Endometrial microvascular endothelial cells (primary cell): ENCODE data around the gene TAF11L10. TPM values are rescaled to one million over a fixed set of nuclear protein-coding genes. Genes with fewer than 3 reads are reported as not detected.
"Not testable (repeated sequence)": the region's sequence is repeated elsewhere in the genome, so short reads cannot be mapped to it uniquely, and the experiment has no call there.

Source experiments
- in situ Hi-C: cut with HindIII; loops from 2 replicates; pipeline ENCODE4 v1.10.0; 2017; ENCODE audit warnings: low sequenced_read_pairs, low pct_unique_long_range_greater_than_20kb; ENCODE audit errors: inconsistent ontology term
- total RNA-seq: library from RNA; depleted of rRNA; stranded (reverse); fragments of >200 nt; gene quantifications from one replicate; pipeline ENCODE4 v1.2.3, GENCODE V29; 2015; ENCODE audit errors: inconsistent ontology term

Gene TAF11L10
- not detected for total RNA-seq

DNA sequence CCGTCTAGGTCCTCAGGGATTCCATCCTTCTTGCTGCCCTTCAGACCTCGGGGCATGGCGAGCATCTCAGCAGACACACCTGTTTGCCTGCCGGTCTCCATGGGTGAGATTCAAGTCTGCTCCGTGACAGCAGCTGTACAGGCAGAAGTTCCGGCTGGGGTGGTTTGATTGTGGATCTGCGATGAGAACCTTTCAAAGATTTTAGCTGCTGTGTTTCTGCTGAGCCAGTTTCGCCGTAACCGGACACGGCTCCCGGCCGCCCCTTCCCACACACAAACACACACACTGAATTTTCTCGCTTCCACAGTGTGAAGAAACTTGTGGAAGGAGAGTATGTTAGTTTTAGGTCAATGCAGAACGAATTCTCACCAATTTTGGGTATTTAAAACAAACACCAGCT lies at the start of gene TAF11L10:
Gene TAF11L10 (minus strand): TSS at position 101 of the 400 bp plus-strand sequence.
- in situ Hi-C loops: not testable (repeated sequence)

DNA sequence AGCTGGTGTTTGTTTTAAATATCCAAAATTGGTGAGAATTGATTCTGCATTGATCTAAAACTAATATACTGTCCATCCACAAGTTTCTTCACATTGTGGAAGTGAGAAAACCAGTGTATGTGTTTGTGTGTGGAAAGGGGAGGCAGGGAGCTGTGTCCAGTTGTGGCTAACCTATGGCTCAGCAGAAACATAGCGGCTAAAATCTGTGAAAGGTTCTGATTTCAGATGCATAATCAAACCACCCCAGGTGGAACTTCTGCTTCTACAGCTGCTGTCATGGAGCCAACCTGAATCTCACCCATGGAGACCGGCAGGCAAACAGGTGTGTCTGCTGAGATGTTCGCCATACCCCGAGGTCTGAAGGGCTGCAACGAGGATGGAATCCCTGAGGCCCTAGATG lies 36.5 kb upstream of the TAF11L10 start, which contains the start of gene TAF11L14:
Gene TAF11L14 (plus strand): TSS at position 301 of the 400 bp plus-strand sequence.
- in situ Hi-C loops: no loop called here

DNA sequence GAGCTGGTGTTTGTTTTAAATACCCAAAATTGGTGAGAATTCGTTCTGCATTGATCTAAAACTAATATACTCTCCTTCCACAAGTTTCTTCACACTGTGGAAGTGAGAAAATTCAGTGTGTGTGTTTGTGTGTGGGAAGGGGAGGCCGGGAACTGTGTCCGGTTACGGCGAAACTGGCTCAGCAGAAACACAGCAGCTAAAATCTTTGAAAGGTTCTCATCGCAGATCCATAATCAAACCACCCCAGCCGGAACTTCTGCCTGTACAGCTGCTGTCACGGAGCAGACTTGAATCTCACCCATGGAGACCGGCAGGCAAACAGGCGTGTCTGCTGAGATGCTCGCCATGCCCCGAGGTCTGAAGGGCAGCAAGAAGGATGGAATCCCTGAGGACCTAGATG lies 34.2 kb upstream of the TAF11L10 start, which contains the start of gene TAF11L13:
Gene TAF11L13 (plus strand): TSS at position 301 of the 400 bp plus-strand sequence.
- in situ Hi-C loops: not testable (repeated sequence)

DNA sequence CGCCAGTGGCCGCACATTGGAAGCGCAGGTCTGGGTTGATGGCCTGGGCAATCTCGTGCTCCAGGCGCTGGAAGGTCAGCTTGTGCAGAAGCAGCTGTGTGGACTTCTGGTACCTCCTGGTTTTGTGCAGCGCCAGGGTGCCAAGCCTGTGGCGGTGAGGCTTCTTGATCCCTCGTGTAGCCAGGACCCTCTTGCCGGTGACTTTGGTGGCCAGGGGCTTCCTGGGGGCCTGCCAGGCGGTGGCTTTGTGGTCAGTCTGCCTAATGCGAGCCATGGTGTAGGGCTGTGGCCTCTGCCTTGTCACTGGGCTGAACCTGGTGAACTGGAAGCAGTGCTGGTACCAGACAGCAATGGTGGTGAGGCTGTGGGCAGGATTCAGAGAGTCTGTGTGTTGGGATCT lies 28.1 kb upstream of the TAF11L10 start:
- in situ Hi-C loops: no loop called here

DNA sequence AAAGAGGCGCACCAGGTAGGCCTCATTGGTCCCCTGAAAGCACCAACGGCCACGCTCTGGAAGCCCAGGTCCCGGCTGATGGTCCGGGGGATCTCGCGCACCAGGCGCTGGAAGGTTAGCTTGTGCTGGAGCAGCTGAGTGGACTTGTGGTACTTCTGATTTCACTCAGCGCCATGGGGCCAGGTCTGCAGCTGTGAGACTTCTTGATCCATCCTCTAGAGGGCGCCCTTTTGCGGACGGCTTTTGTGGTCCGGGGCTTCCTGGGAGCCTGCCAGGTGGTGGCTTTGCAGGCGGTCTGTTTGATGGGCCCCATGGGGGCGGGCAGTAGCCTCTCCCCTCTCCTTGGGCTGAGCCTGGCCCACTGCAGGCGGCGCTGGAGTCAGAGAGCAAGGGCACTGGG lies 23.0 kb upstream of the TAF11L10 start:
- in situ Hi-C loops: no loop called here

DNA sequence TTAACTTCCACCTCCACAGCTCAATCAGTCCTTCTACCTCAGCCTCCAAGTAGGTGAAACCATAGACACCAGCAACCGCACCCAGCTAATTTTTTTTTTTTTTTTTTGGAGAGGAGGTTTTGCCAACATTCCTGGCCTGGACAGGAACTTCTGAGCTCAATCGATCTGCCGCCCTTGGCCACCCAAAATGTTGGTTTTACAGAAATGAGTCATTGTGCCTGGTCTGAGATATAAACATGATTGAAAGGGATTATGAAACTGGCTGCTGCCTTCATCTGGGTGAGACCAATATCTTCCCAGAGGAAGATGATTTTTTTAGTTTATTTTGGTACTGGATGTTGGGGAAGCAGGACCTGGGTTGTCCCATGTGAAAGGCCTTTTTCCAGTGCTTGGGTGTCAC lies 21.7 kb upstream of the TAF11L10 start:
- in situ Hi-C loops: no loop called here

DNA sequence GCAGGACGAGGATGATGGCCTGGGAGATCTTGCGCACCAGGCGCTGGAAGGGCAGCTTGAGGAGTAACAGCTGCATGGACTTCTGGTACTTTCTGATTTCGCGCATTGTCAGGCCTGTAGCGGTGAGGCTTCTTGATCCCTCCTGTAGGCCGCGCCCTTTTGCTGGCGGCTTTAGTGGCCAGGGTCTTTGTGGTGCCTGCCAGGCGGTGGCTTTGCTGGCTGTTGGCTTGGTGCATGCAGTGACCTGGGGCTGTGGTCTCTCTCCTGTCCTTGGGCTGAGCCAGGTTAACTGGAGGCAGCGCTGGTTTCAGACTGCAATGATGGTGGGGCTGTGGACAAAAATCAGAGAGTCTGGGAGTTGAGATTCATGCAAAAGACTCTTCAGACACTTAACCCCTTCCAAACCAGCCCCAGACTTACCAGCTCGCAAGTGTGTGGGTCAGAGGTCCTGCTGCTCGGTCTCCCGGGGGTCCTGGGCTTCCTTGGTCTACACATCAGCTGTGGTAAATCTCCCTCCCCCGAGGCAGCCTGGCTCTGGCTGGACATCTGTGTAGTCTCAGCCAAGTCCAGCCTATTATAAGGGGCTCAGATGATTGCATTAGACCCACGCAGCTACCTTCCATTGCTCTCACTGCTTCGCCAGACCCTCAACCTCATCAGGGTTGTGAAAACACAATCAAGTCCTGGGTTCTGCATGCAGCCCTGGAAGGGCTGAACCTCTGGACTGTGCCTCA lies 17.4 kb upstream of the TAF11L10 start:
- in situ Hi-C loops: no loop called here

DNA sequence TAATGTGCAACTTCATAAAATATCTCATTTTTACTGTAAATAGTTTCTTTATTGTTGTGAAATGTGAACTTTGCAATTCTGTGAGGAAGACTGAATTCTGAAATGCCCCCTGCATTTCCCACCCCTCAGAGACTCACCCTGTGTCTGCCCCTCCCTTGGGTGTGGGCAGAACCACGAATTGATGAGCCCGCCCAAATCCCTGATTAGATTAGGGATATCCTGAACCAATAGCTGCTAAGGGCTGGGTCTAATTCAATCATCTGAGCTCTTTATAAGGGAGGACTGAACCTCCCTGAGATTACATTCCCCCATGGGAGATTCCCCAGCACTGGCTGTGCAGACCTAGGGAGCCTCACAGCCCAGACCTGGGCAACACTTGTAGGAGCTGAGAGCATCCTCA lies 12.5 kb upstream of the TAF11L10 start, which contains the start of gene TAF11L12:
Gene TAF11L12 (plus strand): TSS at position 301 of the 400 bp plus-strand sequence.
- in situ Hi-C loops: not testable (repeated sequence)

DNA sequence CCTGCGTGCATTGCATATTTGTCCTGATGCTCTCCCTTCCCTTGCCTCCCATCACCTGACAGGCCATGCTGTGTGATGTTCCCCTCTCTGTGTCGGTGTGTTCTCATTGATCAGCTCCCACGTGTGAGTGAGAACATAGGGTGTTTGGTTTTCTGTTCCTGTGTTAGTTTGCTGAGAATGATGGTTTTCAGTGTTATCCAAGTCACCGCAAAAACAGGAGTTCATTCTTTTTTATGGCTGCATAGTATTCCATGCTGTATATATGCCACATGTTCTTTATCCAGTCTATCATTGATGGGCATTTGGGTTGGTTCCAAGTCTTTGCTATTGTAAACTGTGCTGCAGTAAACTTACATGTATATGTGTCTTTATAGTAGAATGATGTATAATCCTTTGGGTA lies 9.8 kb upstream of the TAF11L10 start:
- in situ Hi-C loops: not testable (repeated sequence)

DNA sequence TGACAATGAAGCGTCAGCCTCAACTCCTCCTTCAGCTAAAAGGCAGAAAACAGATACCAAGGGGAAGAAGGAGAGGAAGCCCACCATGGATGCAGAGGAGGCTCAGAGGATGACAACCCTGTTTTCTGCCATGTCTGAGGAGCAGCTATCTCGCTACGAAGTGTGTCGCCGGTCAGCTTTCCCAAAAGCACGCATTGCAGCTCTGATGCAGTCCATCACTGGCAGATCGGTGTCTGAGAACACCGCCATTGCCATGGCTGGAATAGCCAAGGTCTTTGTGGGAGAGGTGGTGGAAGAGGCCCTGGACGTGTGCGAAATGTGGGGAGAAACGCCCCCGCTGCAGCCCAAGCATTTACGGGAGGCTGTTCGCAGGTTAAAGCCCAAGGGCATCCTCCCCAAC lies 7.3 kb upstream of the TAF11L10 start:
- in situ Hi-C loops: no loop called here

DNA sequence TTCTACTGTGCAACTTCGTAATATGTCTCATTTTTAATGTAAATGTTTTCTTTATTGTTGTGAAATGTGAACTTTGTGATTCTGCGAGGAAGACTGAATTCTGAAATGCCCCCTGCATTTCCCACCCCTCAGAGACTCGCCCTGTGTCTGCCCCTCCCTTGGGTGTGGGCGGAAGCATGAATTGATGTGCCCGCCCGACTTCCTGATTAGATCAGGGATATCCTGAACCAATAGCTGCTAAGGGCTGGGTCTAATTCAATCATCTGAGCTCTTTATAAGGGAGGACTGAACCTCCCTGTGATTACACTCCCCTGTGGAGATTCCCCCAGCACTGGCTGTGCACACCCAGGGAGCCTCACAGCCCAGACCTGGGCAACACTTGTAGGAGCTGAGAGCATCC lies 6.3 kb upstream of the TAF11L10 start, which contains the start of gene TAF11L11:
Gene TAF11L11 (plus strand): TSS at position 304 of the 400 bp plus-strand sequence.
- in situ Hi-C loops: not testable (repeated sequence)

DNA sequence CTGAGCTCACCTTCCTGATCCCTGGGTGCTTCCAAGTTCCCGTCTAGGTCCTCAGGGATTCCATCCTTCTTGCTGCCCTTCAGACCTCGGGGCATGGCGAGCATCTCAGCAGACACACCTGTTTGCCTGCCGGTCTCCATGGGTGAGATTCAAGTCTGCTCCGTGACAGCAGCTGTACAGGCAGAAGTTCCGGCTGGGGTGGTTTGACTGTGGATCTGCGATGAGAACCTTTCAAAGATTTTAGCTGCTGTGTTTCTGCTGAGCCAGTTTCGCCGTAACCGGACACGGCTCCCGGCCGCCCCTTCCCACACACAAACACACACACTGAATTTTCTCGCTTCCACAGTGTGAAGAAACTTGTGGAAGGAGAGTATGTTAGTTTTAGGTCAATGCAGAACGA lies 3.4 kb downstream of the TAF11L10 start, which contains the start of gene TAF11L9:
Gene TAF11L9 (minus strand): TSS at position 140 of the 400 bp plus-strand sequence.
- in situ Hi-C loops: not testable (repeated sequence)

DNA sequence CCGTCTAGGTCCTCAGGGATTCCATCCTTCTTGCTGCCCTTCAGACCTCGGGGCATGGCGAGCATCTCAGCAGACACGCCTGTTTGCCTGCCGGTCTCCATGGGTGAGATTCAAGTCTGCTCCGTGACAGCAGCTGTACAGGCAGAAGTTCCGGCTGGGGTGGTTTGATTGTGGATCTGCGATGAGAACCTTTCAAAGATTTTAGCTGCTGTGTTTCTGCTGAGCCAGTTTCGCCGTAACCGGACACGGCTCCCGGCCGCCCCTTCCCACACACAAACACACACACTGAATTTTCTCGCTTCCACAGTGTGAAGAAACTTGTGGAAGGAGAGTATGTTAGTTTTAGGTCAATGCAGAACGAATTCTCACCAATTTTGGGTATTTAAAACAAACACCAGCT lies 6.8 kb downstream of the TAF11L10 start, which contains the start of gene TAF11L8:
Gene TAF11L8 (minus strand): TSS at position 101 of the 400 bp plus-strand sequence.
- in situ Hi-C loops: not testable (repeated sequence)

DNA sequence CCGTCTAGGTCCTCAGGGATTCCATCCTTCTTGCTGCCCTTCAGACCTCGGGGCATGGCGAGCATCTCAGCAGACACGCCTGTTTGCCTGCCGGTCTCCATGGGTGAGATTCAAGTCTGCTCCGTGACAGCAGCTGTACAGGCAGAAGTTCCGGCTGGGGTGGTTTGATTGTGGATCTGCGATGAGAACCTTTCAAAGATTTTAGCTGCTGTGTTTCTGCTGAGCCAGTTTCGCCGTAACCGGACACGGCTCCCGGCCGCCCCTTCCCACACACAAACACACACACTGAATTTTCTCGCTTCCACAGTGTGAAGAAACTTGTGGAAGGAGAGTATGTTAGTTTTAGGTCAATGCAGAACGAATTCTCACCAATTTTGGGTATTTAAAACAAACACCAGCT lies 12.0 kb downstream of the TAF11L10 start, which contains the start of gene TAF11L7:
Gene TAF11L7 (minus strand): TSS at position 101 of the 400 bp plus-strand sequence.
- in situ Hi-C loops: not testable (repeated sequence)

Other genes starting within 250 kb of the TAF11L10 start
- gene TAF11L2, start 99.6 kb downstream of the TAF11L10 start, total RNA-seq: not detected
- not detected for gene TAF11L3, start 79.5 kb downstream of the TAF11L10 start, total RNA-seq
- not detected for gene TAF11L4, start 76.0 kb downstream of the TAF11L10 start, total RNA-seq
- not detected for gene TAF11L5, start 72.6 kb downstream of the TAF11L10 start, total RNA-seq
- not detected for gene TAF11L6, start 69.2 kb downstream of the TAF11L10 start, total RNA-seq
- not detected for gene TAF11L7, start 12.1 kb downstream of the TAF11L10 start, total RNA-seq
- not detected for gene TAF11L8, start 6.9 kb downstream of the TAF11L10 start, total RNA-seq
- not detected for gene TAF11L9, start 3.4 kb downstream of the TAF11L10 start, total RNA-seq
- not detected for gene TAF11L11, start 6.4 kb upstream of the TAF11L10 start, total RNA-seq
- not detected for gene TAF11L12, start 12.6 kb upstream of the TAF11L10 start, total RNA-seq
- not detected for gene TAF11L13, start 34.3 kb upstream of the TAF11L10 start, total RNA-seq
- gene TAF11L14, start 36.6 kb upstream of the TAF11L10 start, total RNA-seq: not detected